ENCODE measurements around the gene PTGFRN.
A peak's percentile ranks its signal among the peaks of the same experiment; 100 is the strongest.

Gene PTGFRN

GRCh38 chr1:117025568-117025967 lies 115.9 kb downstream of the PTGFRN start:
- TF ChIP-seq, protein P1, sequence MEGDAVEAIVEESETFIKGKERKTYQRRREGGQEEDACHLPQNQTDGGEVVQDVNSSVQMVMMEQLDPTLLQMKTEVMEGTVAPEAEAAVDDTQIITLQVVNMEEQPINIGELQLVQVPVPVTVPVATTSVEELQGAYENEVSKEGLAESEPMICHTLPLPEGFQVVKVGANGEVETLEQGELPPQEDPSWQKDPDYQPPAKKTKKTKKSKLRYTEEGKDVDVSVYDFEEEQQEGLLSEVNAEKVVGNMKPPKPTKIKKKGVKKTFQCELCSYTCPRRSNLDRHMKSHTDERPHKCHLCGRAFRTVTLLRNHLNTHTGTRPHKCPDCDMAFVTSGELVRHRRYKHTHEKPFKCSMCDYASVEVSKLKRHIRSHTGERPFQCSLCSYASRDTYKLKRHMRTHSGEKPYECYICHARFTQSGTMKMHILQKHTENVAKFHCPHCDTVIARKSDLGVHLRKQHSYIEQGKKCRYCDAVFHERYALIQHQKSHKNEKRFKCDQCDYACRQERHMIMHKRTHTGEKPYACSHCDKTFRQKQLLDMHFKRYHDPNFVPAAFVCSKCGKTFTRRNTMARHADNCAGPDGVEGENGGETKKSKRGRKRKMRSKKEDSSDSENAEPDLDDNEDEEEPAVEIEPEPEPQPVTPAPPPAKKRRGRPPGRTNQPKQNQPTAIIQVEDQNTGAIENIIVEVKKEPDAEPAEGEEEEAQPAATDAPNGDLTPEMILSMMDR (conservative IDR thresholded peaks at IDR 0.05; ENCODE audit: low read length) = no peak
- DNase-seq (ENCODE audit: low read depth) = no peak
- H3K4me3 ChIP-seq (ENCODE audit: low read length) = no peak overlapping the region

GRCh38 chr1:117026361-117026760 lies 116.6 kb downstream of the PTGFRN start:
- no peak overlapping the region for H3K4me3 ChIP-seq (ENCODE audit: low read length)
- TF ChIP-seq, protein P1 (conservative IDR thresholded peaks at IDR 0.05; ENCODE audit: low read length) = no peak
- DNase-seq (ENCODE audit: low read depth) = peak; percentile 18

DNA sequence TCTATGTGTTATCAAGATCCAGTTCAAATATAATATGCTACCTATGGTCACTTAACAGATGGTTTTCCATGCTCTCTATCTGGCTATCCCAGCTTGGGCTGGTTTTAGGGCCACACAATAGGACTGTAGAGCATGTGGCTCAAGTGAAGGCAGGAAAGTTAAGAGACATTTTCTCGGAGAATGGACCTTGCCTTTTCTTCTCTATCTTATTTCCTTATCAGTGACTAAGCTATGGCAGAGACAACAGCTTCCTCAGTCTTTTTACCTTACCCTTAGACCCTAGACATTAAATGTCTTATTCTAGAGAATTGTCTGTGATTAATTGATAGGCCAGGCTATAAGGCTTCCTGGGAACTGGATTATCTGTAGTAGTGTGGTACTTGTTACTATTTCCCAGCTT lies 120.0 kb downstream of the PTGFRN start:
- no peak for DNase-seq (ENCODE audit: low read depth)
- TF ChIP-seq, protein P1 (conservative IDR thresholded peaks at IDR 0.05; ENCODE audit: low read length) = no peak
- no peak overlapping the region for H3K4me3 ChIP-seq (ENCODE audit: low read length)

DNA sequence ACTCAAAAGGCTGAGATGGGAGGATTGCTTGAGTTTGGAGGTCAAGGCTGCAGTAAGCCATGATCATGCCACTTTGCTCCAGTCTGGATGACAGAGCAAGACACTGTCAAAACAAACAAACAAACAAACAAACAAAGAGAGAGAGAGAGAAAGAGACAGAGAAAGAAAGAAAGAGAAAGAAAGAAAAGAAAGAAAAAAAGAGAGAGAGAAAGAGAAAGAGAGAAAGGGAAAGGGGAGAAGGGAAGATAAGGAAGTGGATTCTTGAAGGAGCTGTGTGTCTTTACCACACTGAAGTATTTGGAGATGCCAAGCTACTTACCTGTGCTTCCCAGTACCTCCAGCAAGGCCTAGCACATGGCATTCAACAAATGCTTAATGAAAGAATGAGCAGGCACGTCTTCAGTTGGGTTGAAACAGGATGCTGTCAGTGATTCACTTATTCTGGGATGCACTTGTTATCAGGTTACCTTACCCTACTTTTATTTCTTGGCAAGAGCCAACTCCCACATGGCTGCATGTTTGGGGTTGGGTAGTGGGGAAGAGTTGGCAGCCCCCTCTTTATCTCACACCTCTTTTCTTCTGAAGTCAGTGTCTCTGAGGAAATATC lies 120.7 kb downstream of the PTGFRN start:
- TF ChIP-seq, protein P1 (conservative IDR thresholded peaks at IDR 0.05; ENCODE audit: low read length) = no peak
- H3K4me3 ChIP-seq (ENCODE audit: low read length) = no peak overlapping the region
- DNase-seq (ENCODE audit: low read depth) = no peak

GRCh38 chr1:117032266-117032665 lies 122.5 kb downstream of the PTGFRN start:
- H3K4me3 ChIP-seq (ENCODE audit: low read length) = no peak overlapping the region
- DNase-seq (ENCODE audit: low read depth) = no peak
- TF ChIP-seq, protein P1 (conservative IDR thresholded peaks at IDR 0.05; ENCODE audit: low read length) = no peak

GRCh38 chr1:117032681-117033539 lies 123.2 kb downstream of the PTGFRN start:
- no peak overlapping the region for H3K4me3 ChIP-seq (ENCODE audit: low read length)
- no peak for DNase-seq (ENCODE audit: low read depth)
- TF ChIP-seq, protein P1 (conservative IDR thresholded peaks at IDR 0.05; ENCODE audit: low read length) = no peak

GRCh38 chr1:117033772-117034171 lies 124.1 kb downstream of the PTGFRN start:
- TF ChIP-seq, protein P1 (conservative IDR thresholded peaks at IDR 0.05; ENCODE audit: low read length) = no peak
- H3K4me3 ChIP-seq (ENCODE audit: low read length) = no peak overlapping the region
- DNase-seq (ENCODE audit: low read depth) = no peak

Data from AG10803 (cell line).